Activated T-helper 1 cell treated with Interleukin-2 at 50 U/mL for 16 hours (primary cell): ENCODE results near the gene BRSK1.
"Not testable (repeated sequence)": the region's sequence is repeated elsewhere in the genome, so short reads cannot be mapped to it uniquely, and the experiment has no call there.

ENCODE experiments used
- DNase-seq: peaks from one replicate; pipeline ENCODE4 v3.0.0-alpha.2; 2020; ENCODE audit warnings: low read depth

BRSK1 gene

GRCh38 chr19:55304279-55304978 lies 20.6 kb downstream of the BRSK1 start:
- no peak for DNase-seq

GRCh38 chr19:55304980-55305379 lies 21.2 kb downstream of the BRSK1 start:
- DNase-seq, result no peak

GRCh38 chr19:55305491-55305890 lies 21.7 kb downstream of the BRSK1 start:
- peak; percentile 13 for DNase-seq

- DNase-seq, result no peak
These were observed 22.3 kb downstream of the BRSK1 start for GRCh38 chr19:55305983-55306562.

GRCh38 chr19:55306712-55307111 lies 22.9 kb downstream of the BRSK1 start:
- DNase-seq, result no peak

GRCh38 chr19:55308281-55308680 lies 24.5 kb downstream of the BRSK1 start:
- DNase-seq, result no peak

- DNase-seq, result no peak
These were observed 25.7 kb downstream of the BRSK1 start for GRCh38 chr19:55309448-55309847.

- DNase-seq, result no peak
These were observed 26.7 kb downstream of the BRSK1 start for GRCh38 chr19:55310498-55310897.

GRCh38 chr19:55311397-55311796 lies 27.6 kb downstream of the BRSK1 start:
- DNase-seq, result no peak

GRCh38 chr19:55311797-55312196 lies 28.0 kb downstream of the BRSK1 start:
- DNase-seq, result no peak

GRCh38 chr19:55312621-55313512 lies 29.1 kb downstream of the BRSK1 start:
- no peak for DNase-seq

GRCh38 chr19:55314396-55314795 lies 30.6 kb downstream of the BRSK1 start:
- no peak for DNase-seq

GRCh38 chr19:55315956-55316525 lies 32.2 kb downstream of the BRSK1 start:
- no peak for DNase-seq

- no peak for DNase-seq
These were observed 32.8 kb downstream of the BRSK1 start for GRCh38 chr19:55316646-55317045.

GRCh38 chr19:55319785-55320184 lies 36.0 kb downstream of the BRSK1 start:
- no peak for DNase-seq

GRCh38 chr19:55320844-55321419 lies 37.1 kb downstream of the BRSK1 start:
- no peak for DNase-seq

- no peak for DNase-seq
These were observed 37.8 kb downstream of the BRSK1 start for GRCh38 chr19:55321466-55322137.

- no peak for DNase-seq
These were observed 38.5 kb downstream of the BRSK1 start for GRCh38 chr19:55322204-55322885.

- DNase-seq, result no peak
These were observed 40.9 kb downstream of the BRSK1 start for GRCh38 chr19:55324662-55325061.

GRCh38 chr19:55325172-55325571 lies 41.4 kb downstream of the BRSK1 start, which contains the start of gene TMEM150B:
Gene TMEM150B (minus strand): TSS chr19:55325341. CDS start chr19:55321036, 4,305 bp downstream.
- DNase-seq, result no peak

GRCh38 chr19:55328774-55329318 lies 45.0 kb downstream of the BRSK1 start:
- not testable (repeated sequence) for DNase-seq
